Caco-2 (cell line): Measurements from ENCODE around the gene DOK6. TPM values are rescaled to one million over a fixed set of nuclear protein-coding genes. Genes with fewer than 3 reads are reported as not detected.

ENCODE experiments used
- BruUV-seq: library from RNA; stranded (reverse); fragments of 400-500 nt; replicated peaks from 2 replicates; lab custom pipeline; 2021; lab: Mats Ljungman, UMichigan
- CTCF ChIA-PET: fragments of 300-600 bp; sonication (Branson Sonifier 250); formaldehyde crosslinking; loops from one replicate; lab custom pipeline; 2022; ENCODE audit warnings: antibody characterized with exemption; lab: Charles Lee
- POLR2A ChIA-PET: fragments of 300-600 bp; sonication (Branson Sonifier 250); formaldehyde crosslinking; loops from one replicate; lab custom pipeline; 2022; ENCODE audit warnings: antibody characterized with exemption; lab: Charles Lee
- DNase-seq, 2 experiments: peaks; one replicate each; pipeline versions ENCODE4 v3.0.0 to v3.0.0-alpha.2; 2020 to 2022
- H3K27me3 ChIP-seq: replicated peaks from 2 replicates; pipeline ENCODE4 v1.6.0; 2011; ENCODE audit warnings: low read length; ENCODE audit not compliant: control insufficient read depth, insufficient read depth
- H3K36me3 ChIP-seq: 2 replicates; pipeline ENCODE4 v1.5.1; 2011; ENCODE audit warnings: low read length; ENCODE audit not compliant: control insufficient read depth, insufficient read depth
- H3K4me1 ChIP-seq: fragments of 250-450 bp; sonication (Bioruptor Pico); 2 replicates; pipeline ENCODE4 v1.5.1; 2020; ENCODE audit warnings: mild to moderate bottlenecking
- H3K4me3 ChIP-seq: 2 replicates; pipeline ENCODE4 v1.5.1; 2011; ENCODE audit warnings: low read depth, mild to moderate bottlenecking, control low read depth, low read length
- H3K9me3 ChIP-seq: fragments of 250-450 bp; sonication (Bioruptor Pico); 2 replicates; pipeline ENCODE4 v1.5.1; 2020; ENCODE audit warnings: mild to moderate bottlenecking, moderate library complexity
- H3K27ac Mint-ChIP-seq: one replicate; pipeline ENCODE4 v1.8.0; 2022; ENCODE audit warnings: mixed read lengths; ENCODE audit not compliant: unreplicated experiment
- H3K27me3 Mint-ChIP-seq: one replicate; pipeline ENCODE4 v1.8.0; 2022; ENCODE audit warnings: mixed read lengths; ENCODE audit not compliant: insufficient read depth, unreplicated experiment
- H3K36me3 Mint-ChIP-seq: one replicate; pipeline ENCODE4 v1.8.0; 2022; ENCODE audit warnings: mild to moderate bottlenecking, mixed read lengths; ENCODE audit not compliant: insufficient read depth, unreplicated experiment
- H3K4me1 Mint-ChIP-seq: one replicate; pipeline ENCODE4 v1.8.0; 2022; ENCODE audit warnings: low read depth, mixed read lengths; ENCODE audit not compliant: unreplicated experiment
- H3K4me3 Mint-ChIP-seq: one replicate; pipeline ENCODE4 v1.8.0; 2022; ENCODE audit warnings: mild to moderate bottlenecking, moderate library complexity, mixed read lengths; ENCODE audit not compliant: unreplicated experiment
- H3K9me3 Mint-ChIP-seq: one replicate; pipeline ENCODE4 v1.8.0; 2022; ENCODE audit warnings: mixed read lengths; ENCODE audit not compliant: unreplicated experiment
- CTCF ChIP-seq, 2 experiments: fragments of 200-600 bp in 1 of 2; IDR thresholded peaks; 1 replicate in 1 of 2; 2 replicates in 1 of 2; pipeline versions ENCODE4 v1.5.1 to v1.8.0; 2011 to 2022; ENCODE audit warnings: antibody characterized with exemption in 1 of 2, control low read depth in 1 of 2, inconsistent platforms in 1 of 2, low read depth in 1 of 2, low read length in 1 of 2, mild to moderate bottlenecking in 1 of 2, moderate library complexity in 1 of 2; ENCODE audit not compliant: insufficient read depth in 1 of 2, severe bottlenecking in 1 of 2, unreplicated experiment in 1 of 2
- intact Hi-C: fragments of 100-400 bp; cut with micrococcal nuclease; formaldehyde crosslinking; loops from one replicate; pipeline ENCODE4 v1.10.0; 2022; ENCODE audit not compliant: unreplicated experiment
- total RNA-seq: library from RNA; stranded (reverse); gene quantifications from 2 replicates; pipeline ENCODE4 v1.2.3, GENCODE V29; 2022

DOK6 gene
- total RNA-seq, 1 experiment from 2014 or later = not detected

GRCh38 chr18:69895066-69896047, 494.7 kb downstream of the DOK6 start:
- Mint-ChIP-seq H3K4me3 (no peak overlapping the region), H3K4me1 (no peaks in the 10 kb centered on the region), H3K27ac (no peak overlapping the region), H3K36me3 (peaks cover 6% of the 10 kb centered on the region), H3K27me3 (peaks cover 4% of the 10 kb centered on the region), H3K9me3 (peaks cover 10% of the 10 kb centered on the region)
- POLR2A ChIA-PET = no interaction called here
- no peak for DNase-seq
- no peaks in the 10 kb centered on the region for H3K36me3 ChIP-seq
- no peaks in the 10 kb centered on the region for H3K4me1 ChIP-seq
- intact Hi-C loops = no loop called here
- H3K27me3 ChIP-seq = no peaks in the 10 kb centered on the region
- no TSS peak for BruUV-seq
- CTCF ChIA-PET = no interaction called here
- H3K4me3 ChIP-seq = no peak overlapping the region
- H3K9me3 ChIP-seq = no peaks in the 10 kb centered on the region
- no peak for TF ChIP-seq CTCF (IDR thresholded peaks at IDR 0.05; ENCODE audit: insufficient read depth in 1 of 2, low read depth in 1 of 2, low read length in 1 of 2, severe bottlenecking in 1 of 2, unreplicated experiment in 1 of 2)

GRCh38 chr18:69897397-69898108, 496.9 kb downstream of the DOK6 start:
- Mint-ChIP-seq H3K4me1 (no peaks in the 10 kb centered on the region), H3K9me3 (peaks cover 10% of the 10 kb centered on the region), H3K27me3 (peaks cover 10% of the 10 kb centered on the region), H3K27ac (no peak overlapping the region), H3K4me3 (no peak overlapping the region), H3K36me3 (peaks cover 6% of the 10 kb centered on the region)
- DNase-seq = no peak
- no TSS peak for BruUV-seq
- TF ChIP-seq CTCF (IDR thresholded peaks at IDR 0.05; ENCODE audit: insufficient read depth in 1 of 2, low read depth in 1 of 2, low read length in 1 of 2, severe bottlenecking in 1 of 2, unreplicated experiment in 1 of 2) = no peak
- H3K4me1 ChIP-seq = no peaks in the 10 kb centered on the region
- CTCF ChIA-PET = no interaction called here
- no peaks in the 10 kb centered on the region for H3K36me3 ChIP-seq
- H3K27me3 ChIP-seq = no peaks in the 10 kb centered on the region
- H3K4me3 ChIP-seq = no peak overlapping the region
- intact Hi-C loops = no loop called here
- POLR2A ChIA-PET = no interaction called here
- H3K9me3 ChIP-seq = no peaks in the 10 kb centered on the region

- peaks cover 11% of the 10 kb centered on the region for H3K27me3 Mint-ChIP-seq
- no peak for TF ChIP-seq CTCF (IDR thresholded peaks at IDR 0.05; ENCODE audit: insufficient read depth in 1 of 2, low read depth in 1 of 2, low read length in 1 of 2, severe bottlenecking in 1 of 2, unreplicated experiment in 1 of 2)
- no peaks in the 10 kb centered on the region for H3K4me1 ChIP-seq
- CTCF ChIA-PET = no interaction called here
- no peaks in the 10 kb centered on the region for H3K36me3 ChIP-seq
- intact Hi-C loops = no loop called here
- no peak overlapping the region for H3K4me3 ChIP-seq
- POLR2A ChIA-PET = no interaction called here
- H3K36me3 Mint-ChIP-seq = peaks cover 6% of the 10 kb centered on the region
- no peak overlapping the region for H3K27ac Mint-ChIP-seq
- DNase-seq = no peak
- no TSS peak for BruUV-seq
- H3K9me3 ChIP-seq = no peaks in the 10 kb centered on the region
- H3K27me3 ChIP-seq = no peaks in the 10 kb centered on the region
- H3K4me1 Mint-ChIP-seq = no peaks in the 10 kb centered on the region
- peaks cover 10% of the 10 kb centered on the region for H3K9me3 Mint-ChIP-seq
- H3K4me3 Mint-ChIP-seq = no peak overlapping the region
Measured at GRCh38 chr18:69898241-69898861, 497.7 kb downstream of the DOK6 start.
